ENCODE measurements around the gene SMYD5. TPM values are rescaled to one million over a fixed set of nuclear protein-coding genes. Genes with fewer than 3 reads are reported as not detected.
A peak's percentile ranks its signal among the peaks of the same experiment; 100 is the strongest.

Gene SMYD5
- total RNA-seq, 1 donor from 2014 or later, result 13.3 TPM

DNA sequence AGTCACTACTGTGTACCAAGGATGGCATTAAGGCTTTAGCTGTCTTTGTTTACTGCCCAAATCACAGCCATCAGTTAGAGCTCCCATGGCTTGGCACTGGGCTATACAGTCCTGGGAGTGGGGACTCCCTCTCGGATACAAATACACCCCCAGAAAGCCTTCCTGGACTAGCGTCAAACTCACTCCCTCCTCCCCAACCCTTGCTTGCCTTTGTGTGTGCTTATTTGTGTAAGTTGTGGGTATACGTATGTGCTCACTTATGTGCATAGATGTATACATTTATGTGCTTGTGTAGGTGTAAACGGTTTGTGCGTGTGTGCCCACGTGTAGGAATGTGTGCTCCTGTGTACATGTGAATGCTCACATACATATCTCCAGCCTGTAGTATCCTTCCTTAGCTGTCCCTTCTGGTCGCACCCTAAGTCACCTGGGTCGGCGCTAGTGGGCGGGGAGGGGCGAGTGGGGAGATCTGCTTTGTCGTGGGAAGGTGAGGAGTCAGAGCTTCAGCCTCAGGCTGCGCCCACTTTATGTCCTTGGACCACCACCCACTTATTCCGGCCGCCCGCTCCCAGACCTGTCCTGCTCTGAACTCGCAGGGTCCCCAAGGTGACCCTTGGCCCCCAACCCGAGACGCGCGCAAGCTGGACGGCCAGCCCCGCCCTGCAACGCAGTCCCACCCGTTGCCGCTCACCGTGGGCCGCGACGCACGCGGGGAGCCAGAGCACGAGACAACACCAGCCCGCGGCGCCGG lies 18.5 kb downstream of the SMYD5 start:
- TF ChIP-seq, protein P1, sequence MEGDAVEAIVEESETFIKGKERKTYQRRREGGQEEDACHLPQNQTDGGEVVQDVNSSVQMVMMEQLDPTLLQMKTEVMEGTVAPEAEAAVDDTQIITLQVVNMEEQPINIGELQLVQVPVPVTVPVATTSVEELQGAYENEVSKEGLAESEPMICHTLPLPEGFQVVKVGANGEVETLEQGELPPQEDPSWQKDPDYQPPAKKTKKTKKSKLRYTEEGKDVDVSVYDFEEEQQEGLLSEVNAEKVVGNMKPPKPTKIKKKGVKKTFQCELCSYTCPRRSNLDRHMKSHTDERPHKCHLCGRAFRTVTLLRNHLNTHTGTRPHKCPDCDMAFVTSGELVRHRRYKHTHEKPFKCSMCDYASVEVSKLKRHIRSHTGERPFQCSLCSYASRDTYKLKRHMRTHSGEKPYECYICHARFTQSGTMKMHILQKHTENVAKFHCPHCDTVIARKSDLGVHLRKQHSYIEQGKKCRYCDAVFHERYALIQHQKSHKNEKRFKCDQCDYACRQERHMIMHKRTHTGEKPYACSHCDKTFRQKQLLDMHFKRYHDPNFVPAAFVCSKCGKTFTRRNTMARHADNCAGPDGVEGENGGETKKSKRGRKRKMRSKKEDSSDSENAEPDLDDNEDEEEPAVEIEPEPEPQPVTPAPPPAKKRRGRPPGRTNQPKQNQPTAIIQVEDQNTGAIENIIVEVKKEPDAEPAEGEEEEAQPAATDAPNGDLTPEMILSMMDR (IDR thresholded peaks at IDR 0.05), result no peak
- no peaks in the 10 kb centered on the region for H3K9me3 ChIP-seq
- peak overlapping the region; percentile 85 for H3K4me3 ChIP-seq
- H3K36me3 ChIP-seq, result peaks cover 22% of the 10 kb centered on the region
- no peaks in the 10 kb centered on the region for H3K27me3 ChIP-seq (ENCODE audit: low read depth)
- DNase-seq, result no peak
- intact Hi-C loops (cut with DNase I), result no loop called here
- peak overlapping the region; percentile 90 for H3K27ac ChIP-seq
- no peak for ATAC-seq
- H3K4me1 ChIP-seq, result peaks cover 34% of the 10 kb centered on the region

DNA sequence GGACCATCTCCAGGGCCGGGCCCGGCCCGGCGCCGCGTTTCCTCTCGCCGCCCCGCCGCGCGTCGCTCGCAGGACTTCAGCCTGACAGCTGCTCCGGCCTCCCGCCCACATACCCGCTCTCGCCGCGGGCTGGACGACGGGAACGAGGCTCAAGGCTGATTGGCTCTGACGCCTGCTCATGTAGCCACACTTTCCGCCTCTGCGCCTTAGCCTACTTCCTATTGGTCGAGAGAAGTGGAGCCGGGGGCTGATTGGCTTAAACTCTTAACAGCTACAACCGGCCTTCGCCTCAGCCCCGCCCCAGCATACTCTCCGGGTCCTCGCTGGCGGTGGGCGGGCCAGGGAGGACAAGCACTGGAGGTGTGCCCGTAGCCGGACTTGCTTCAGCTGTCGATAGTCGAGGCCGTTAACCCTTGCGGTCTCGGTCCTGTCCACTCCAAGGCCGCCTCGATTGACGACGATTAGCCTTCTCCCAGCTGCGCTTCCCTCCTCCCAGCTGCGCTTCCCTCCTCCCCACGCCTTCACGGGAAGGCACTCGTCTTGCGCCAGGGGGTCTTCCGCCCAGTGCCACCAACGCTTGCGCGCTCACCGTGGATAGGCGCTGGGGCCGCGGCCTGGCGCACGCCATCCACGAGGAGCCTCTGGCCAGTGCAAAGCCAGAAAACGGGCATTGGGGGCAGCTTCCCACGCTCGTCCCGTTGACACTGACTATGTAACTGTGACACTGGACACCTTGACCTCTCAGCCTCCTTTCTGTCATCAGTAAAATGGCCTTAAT lies 19.3 kb downstream of the SMYD5 start, which contains the start of gene PRADC1:
TSS of gene PRADC1 (minus strand) at position 86 of the 778 bp plus-strand sequence. CDS start at position 7, 79 bp downstream.
- Histone ChIP-seq H3K9me3 (no peaks in the 10 kb centered on the region), H3K27me3 (ENCODE audit: low read depth) (no peaks in the 10 kb centered on the region)

DNA sequence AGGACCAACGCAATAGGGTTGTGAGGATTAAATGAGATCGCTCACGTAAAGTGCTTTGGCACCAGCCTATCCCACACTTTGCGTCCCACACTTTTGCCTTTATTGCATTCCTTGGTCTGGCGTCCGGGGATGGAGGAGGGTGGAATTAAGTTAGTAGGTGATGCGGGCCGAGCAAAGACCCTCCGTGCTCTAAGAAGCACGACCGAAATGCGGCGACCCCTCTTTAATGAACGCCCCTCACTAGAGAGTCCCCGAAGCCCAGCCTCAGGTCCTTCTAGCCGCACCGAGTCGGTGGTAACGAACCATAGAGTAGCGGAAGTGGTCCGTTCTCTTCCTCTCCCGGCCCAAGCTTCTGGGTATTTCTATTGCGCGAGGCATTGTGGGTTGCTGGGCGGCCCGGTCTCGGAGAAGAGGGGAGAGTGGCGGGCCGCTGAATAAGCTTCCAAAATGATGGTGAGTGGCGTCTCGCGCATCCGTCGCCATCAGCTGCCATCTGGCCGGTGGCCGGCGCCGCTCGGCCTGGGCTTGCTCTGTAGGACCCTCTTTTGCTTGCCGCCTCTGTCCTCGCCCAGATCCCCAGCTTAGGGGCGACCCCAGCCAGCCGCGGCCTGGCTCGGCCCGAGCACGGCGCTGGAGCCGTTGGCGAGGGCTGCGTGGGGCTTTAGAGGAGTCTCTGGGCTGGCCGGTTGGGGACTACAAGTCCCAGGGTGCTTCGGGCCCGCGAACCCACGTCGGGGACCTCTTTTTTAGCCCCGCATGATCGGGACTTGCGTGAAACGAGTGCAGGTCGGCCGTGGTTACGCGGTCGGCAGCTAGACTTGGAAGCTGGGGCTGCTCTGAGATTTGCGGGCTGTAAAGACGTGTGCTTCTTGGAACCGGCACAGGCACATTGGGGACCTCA lies 20.1 kb downstream of the SMYD5 start, which contains the start of gene CCT7:
TSS of gene CCT7 (plus strand) at position 377 of the 901 bp plus-strand sequence. CDS start at position 448, 71 bp downstream.
- no peaks in the 10 kb centered on the region for H3K9me3 ChIP-seq
- H3K4me3 ChIP-seq, result peak within 1 kb of the TSS; percentile 85
- peak; percentile 93 to 95 for ATAC-seq
- peaks cover 49% of the 10 kb centered on the region for H3K4me1 ChIP-seq
- intact Hi-C loops (cut with DNase I), result no loop called here
- peak; percentile 90 for DNase-seq
- peaks cover 9% of the 10 kb centered on the region for H3K36me3 ChIP-seq
- TF ChIP-seq, protein P1 (IDR thresholded peaks at IDR 0.05), result no peak
- no peaks in the 10 kb centered on the region for H3K27me3 ChIP-seq (ENCODE audit: low read depth)
- H3K27ac ChIP-seq, result peak within 1 kb of the TSS; percentile 90

More for the DNA sequence above, 19.3 kb downstream of the SMYD5 start, which contains the start of gene PRADC1:
- H3K27ac ChIP-seq, result peak within 1 kb of the TSS; percentile 90
- intact Hi-C loops (cut with DNase I), result no loop called here
- peak; percentile 97 to 98 for ATAC-seq
- peak within 1 kb of the TSS; percentile 85 for H3K4me3 ChIP-seq
- peak; percentile 99 for DNase-seq
- peaks cover 40% of the 10 kb centered on the region for H3K4me1 ChIP-seq
- TF ChIP-seq, protein P1 (IDR thresholded peaks at IDR 0.05), result no peak
- H3K36me3 ChIP-seq, result peaks cover 15% of the 10 kb centered on the region

DNA sequence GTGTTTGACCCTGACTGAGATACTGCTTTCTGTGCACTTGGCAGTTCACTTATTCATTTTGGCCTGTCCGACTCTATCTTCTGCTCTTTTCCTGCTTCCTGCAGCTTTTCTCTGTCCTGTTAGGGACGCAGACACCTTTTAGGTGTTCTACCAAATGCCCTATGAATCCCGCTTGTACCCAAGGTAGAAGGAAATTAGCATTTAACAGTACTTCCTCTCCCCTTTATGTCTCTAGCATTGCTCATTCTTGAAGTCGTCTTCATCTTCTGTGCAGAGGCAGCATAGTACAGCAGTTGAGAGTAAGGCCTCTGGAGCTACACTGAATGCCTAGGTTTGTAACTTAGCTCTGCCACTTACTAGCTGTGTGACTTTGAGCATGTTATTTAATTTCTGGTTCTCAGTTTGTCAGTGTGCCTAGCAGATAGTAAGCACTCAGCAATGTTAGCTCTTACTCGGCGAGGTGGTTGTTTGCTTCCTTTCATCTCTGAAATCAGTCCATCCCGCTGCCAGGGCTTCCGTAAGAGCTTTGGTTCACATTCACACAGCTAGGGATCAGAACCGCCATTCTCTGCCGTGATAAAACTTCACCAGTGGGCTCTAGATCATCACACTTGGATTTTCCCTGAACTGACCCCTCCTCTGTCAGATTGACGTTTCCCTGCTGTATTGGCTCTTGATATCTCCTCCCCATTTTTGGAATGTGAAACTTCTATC lies 21.4 kb downstream of the SMYD5 start:
- ATAC-seq, result no peak
- no peaks in the 10 kb centered on the region for H3K27me3 ChIP-seq (ENCODE audit: low read depth)
- DNase-seq, result no peak
- no peaks in the 10 kb centered on the region for H3K9me3 ChIP-seq
- peaks cover 59% of the 10 kb centered on the region for H3K4me1 ChIP-seq
- peaks cover 12% of the 10 kb centered on the region for H3K36me3 ChIP-seq
- H3K4me3 ChIP-seq, result peak overlapping the region; percentile 85
- H3K27ac ChIP-seq, result peak overlapping the region; percentile 90
- intact Hi-C loops (cut with DNase I), result no loop called here
- TF ChIP-seq, protein P1 (IDR thresholded peaks at IDR 0.05), result no peak

Data from lower lobe of right lung (tissue), 2 donors.